Stimulated activated naive CD8-positive, alpha-beta T cell treated with anti-CD3 and anti-CD28 coated beads, Interleukin-15, Interleukin-2, amounts not matched to agents 100 ng/mL and 50 ng/mL, for 24 hours (primary cell): ENCODE measurements around the gene FAM89A.

ENCODE experiments used
- H3K27ac Mint-ChIP-seq: one replicate; pipeline ENCODE4 v1.8.0; 2021; ENCODE audit warnings: mild to moderate bottlenecking, mixed read lengths
- H3K27me3 Mint-ChIP-seq: one replicate; pipeline ENCODE4 v1.8.0; 2021; ENCODE audit warnings: mixed read lengths
- H3K36me3 Mint-ChIP-seq: one replicate; pipeline ENCODE4 v1.8.0; 2021; ENCODE audit warnings: low read depth, mixed read lengths
- H3K4me1 Mint-ChIP-seq: one replicate; pipeline ENCODE4 v1.8.0; 2021; ENCODE audit warnings: low read depth, mixed read lengths
- H3K4me3 Mint-ChIP-seq: one replicate; pipeline ENCODE4 v1.8.0; 2021; ENCODE audit warnings: mild to moderate bottlenecking, mixed read lengths
- H3K9me3 Mint-ChIP-seq: one replicate; pipeline ENCODE4 v1.8.0; 2021; ENCODE audit warnings: mixed read lengths

Gene FAM89A

DNA sequence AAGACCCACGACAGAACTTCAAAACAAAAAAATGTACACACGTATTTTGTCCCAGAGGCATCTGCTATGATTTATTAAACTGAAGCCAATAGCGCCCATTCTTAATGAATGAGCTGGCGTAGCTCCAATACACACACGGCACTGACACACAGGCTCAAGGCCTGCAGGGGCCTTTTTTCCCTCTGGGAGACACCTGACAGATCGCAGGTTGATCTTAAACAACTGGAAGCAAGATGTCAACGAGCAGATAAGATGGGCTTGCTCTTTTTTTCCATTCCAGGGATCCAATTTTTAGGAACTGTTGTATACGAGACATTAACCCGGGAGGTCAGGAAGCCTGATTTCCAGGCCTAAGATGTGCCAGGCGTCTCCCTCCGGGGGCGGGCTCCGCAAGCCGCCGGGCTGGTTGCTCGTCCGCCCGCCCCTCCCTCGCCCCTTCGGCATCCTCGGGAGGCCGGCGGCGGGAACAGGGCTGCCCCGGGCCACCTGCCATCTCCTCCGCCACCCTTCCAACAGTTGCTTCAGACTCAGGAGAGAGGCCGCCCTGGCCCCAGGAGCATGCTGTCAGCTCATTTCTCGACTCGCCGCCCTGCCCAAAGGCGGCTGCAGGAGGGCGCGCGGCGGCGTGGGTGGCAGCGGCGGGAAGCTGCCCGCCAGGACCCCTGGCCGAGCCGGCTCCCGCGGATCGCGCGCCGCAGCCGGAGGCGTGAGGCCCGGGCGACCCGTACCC lies 62.1 kb downstream of the FAM89A start:
- Mint-ChIP-seq H3K4me3 (peak overlapping the region; percentile 88), H3K9me3 (no peaks in the 10 kb centered on the region), H3K4me1 (peaks cover 34% of the 10 kb centered on the region), H3K36me3 (peaks cover 12% of the 10 kb centered on the region), H3K27me3 (no peaks in the 10 kb centered on the region), H3K27ac (peak overlapping the region; percentile 87)

- peaks cover 43% of the 10 kb centered on the region for H3K4me1 Mint-ChIP-seq
- no peaks in the 10 kb centered on the region for H3K9me3 Mint-ChIP-seq
- no peaks in the 10 kb centered on the region for H3K27me3 Mint-ChIP-seq
- H3K4me3 Mint-ChIP-seq = peak overlapping the region; percentile 88
- peaks cover 12% of the 10 kb centered on the region for H3K36me3 Mint-ChIP-seq
- H3K27ac Mint-ChIP-seq = peak overlapping the region; percentile 87
Observed at GRCh38 chr1:230976825-230977747, 63.0 kb downstream of the FAM89A start.

DNA sequence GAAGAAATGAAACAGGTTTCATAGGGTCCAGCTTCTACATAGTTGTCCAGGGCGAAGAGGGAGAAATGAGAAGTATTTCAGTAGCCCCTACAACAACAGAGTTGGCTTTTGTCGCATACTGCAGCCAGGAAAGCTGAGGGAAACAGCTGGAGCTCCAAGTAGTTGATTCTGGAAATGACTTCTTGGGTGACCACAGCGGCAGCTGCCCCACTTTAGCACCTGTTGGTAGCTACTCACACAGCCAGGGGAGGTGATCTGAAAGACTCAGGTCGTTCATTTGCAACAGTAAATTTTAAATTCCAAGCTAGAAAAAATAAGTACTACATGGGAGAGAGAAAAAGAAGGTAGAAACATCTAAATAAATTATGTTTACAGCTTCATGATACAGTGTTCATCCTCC lies 63.7 kb downstream of the FAM89A start:
- H3K27ac Mint-ChIP-seq = no peak overlapping the region
- no peaks in the 10 kb centered on the region for H3K27me3 Mint-ChIP-seq
- H3K9me3 Mint-ChIP-seq = no peaks in the 10 kb centered on the region
- H3K36me3 Mint-ChIP-seq = peaks cover 12% of the 10 kb centered on the region
- no peak overlapping the region for H3K4me3 Mint-ChIP-seq
- peaks cover 50% of the 10 kb centered on the region for H3K4me1 Mint-ChIP-seq

DNA sequence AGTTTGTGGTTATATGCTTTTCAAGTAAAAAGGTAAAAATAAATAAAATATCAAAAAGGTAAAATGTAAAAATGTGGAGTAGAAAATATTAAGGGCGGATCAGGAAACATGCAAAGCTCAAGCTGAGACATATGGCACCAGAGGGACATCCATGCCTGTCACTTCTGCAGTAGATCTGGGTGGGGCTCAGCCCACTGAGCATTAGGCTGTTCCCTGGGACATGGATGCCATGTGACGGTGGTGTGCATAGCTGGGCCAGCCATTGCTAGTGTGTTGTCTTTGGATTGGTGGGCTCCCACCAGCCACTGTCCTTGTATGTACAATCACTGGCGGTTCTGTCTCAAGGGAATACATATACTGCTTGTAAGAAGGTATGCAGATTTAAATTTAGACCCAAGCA lies 64.4 kb downstream of the FAM89A start:
- Mint-ChIP-seq H3K9me3 (no peaks in the 10 kb centered on the region), H3K36me3 (peaks cover 12% of the 10 kb centered on the region), H3K4me1 (peaks cover 51% of the 10 kb centered on the region), H3K27ac (no peak overlapping the region), H3K27me3 (no peaks in the 10 kb centered on the region), H3K4me3 (no peak overlapping the region)

DNA sequence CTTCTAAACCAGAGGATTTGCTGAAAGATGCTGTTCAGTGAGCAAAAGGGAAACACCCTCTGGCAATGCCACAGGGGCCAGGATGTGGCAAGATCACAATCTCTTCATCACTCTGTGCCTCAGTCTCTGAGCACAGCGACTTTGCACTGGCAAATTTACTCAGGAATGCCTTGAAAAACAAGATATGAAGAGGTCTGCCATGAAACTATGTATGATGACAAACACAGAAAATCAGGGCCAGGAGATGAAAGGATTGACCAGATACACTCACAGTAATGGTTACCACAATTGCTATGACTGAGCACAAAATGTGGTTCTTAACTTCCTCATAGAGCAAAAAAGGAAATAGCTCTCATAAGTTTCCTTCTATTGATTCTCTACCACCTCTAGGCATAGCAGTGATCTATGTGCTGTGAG lies 67.2 kb downstream of the FAM89A start:
- Mint-ChIP-seq H3K27ac (peak overlapping the region; percentile 84), H3K27me3 (no peaks in the 10 kb centered on the region), H3K4me3 (peak overlapping the region; percentile 63), H3K36me3 (peaks cover 12% of the 10 kb centered on the region), H3K4me1 (peaks cover 63% of the 10 kb centered on the region), H3K9me3 (no peaks in the 10 kb centered on the region)

DNA sequence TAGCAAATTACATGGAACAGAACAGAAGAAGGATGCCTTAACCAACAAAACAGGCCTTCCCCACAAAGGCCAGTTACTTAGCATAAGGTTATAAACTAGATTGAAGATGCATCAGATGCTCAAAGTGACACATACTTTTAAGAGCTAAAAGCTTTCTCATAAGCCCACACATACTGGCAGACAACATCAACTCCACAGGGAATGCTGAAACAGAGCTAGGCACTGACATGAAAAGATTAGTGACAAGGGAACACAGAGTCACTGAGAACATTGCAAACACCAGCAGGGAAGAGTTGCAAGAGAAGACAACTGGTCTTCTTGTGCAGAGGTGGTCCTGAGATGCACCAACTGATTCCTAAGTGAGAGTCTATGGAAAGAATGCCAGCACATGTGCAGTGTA lies 68.3 kb downstream of the FAM89A start:
- H3K4me3 Mint-ChIP-seq = no peak overlapping the region
- peaks cover 9% of the 10 kb centered on the region for H3K36me3 Mint-ChIP-seq
- peaks cover 55% of the 10 kb centered on the region for H3K4me1 Mint-ChIP-seq
- peak overlapping the region; percentile 18 for H3K27ac Mint-ChIP-seq
- no peaks in the 10 kb centered on the region for H3K9me3 Mint-ChIP-seq
- no peaks in the 10 kb centered on the region for H3K27me3 Mint-ChIP-seq

- Mint-ChIP-seq H3K4me1 (peaks cover 46% of the 10 kb centered on the region), H3K27ac (no peak overlapping the region), H3K9me3 (no peaks in the 10 kb centered on the region), H3K36me3 (peaks cover 5% of the 10 kb centered on the region), H3K27me3 (no peaks in the 10 kb centered on the region), H3K4me3 (no peak overlapping the region)
Observed at GRCh38 chr1:230970432-230970831, 69.6 kb downstream of the FAM89A start.
